GF-D8 (cell line): ENCODE results near the gene MVD.

Experiments
- DNase-seq: peaks from one replicate; lab custom pipeline; 2025; lab: John Stamatoyannopoulos, UW

MVD gene

GRCh38 chr16:88640039-88640495 is 22.8 kb downstream of the MVD start:
- DNase-seq: no peak

- DNase-seq: no peak
Measured at GRCh38 chr16:88639231-88640038, 23.5 kb downstream of the MVD start.

GRCh38 chr16:88638323-88639230 is 24.3 kb downstream of the MVD start, which contains the start of gene IL17C:
TSS of gene IL17C (plus strand) at chr16:88638572. CDS start at chr16:88638642, 70 bp downstream.
- DNase-seq: no peak

- DNase-seq: no peak
Measured at GRCh38 chr16:88636488-88637265, 26.2 kb downstream of the MVD start.

GRCh38 chr16:88635671-88636319 is 27.1 kb downstream of the MVD start:
- DNase-seq: no peak

- no peak for DNase-seq
Measured at GRCh38 chr16:88634994-88635670, 27.8 kb downstream of the MVD start.

- no peak for DNase-seq
Measured at GRCh38 chr16:88634141-88634993, 28.5 kb downstream of the MVD start.

GRCh38 chr16:88633684-88634140 is 29.2 kb downstream of the MVD start:
- DNase-seq: no peak

GRCh38 chr16:88632587-88632930 is 30.3 kb downstream of the MVD start:
- no peak for DNase-seq

GRCh38 chr16:88631920-88632586 is 30.8 kb downstream of the MVD start:
- DNase-seq: no peak

GRCh38 chr16:88631384-88631783 is 31.5 kb downstream of the MVD start:
- DNase-seq: no peak

GRCh38 chr16:88630941-88631340 is 31.9 kb downstream of the MVD start:
- DNase-seq: no peak

GRCh38 chr16:88630433-88630832 is 32.5 kb downstream of the MVD start:
- DNase-seq: no peak

GRCh38 chr16:88629835-88630234 is 33.1 kb downstream of the MVD start:
- DNase-seq: no peak

- DNase-seq: no peak
Measured at GRCh38 chr16:88628512-88628974, 34.3 kb downstream of the MVD start.

GRCh38 chr16:88627531-88628411 is 35.1 kb downstream of the MVD start:
- DNase-seq: no peak

- no peak for DNase-seq
Measured at GRCh38 chr16:88626646-88627045, 36.2 kb downstream of the MVD start.

GRCh38 chr16:88624977-88625576 is 37.8 kb downstream of the MVD start:
- no peak for DNase-seq
